Measurements from ENCODE around the gene PCDHGB5. TPM values are rescaled to one million over a fixed set of nuclear protein-coding genes. Genes with fewer than 3 reads are reported as not detected.
"Not testable (repeated sequence)": the region's sequence is repeated elsewhere in the genome, so short reads cannot be mapped to it uniquely, and the experiment has no call there.

PCDHGB5 gene
- total RNA-seq: not detected

- peaks cover 21% of the 10 kb centered on the region for H3K9me3 Mint-ChIP-seq
- DNase-seq: not testable (repeated sequence)
Measured at GRCh38 chr5:141397756-141398551, at the start of gene PCDHGB5. TSS of gene PCDHGB5 (plus strand) at chr5:141397947. CDS start at chr5:141398128, 181 bp downstream.

GRCh38 chr5:141349917-141350619, 47.7 kb upstream of the PCDHGB5 start, which contains the start of gene PCDHGB1:
TSS of gene PCDHGB1 (plus strand) at chr5:141350099. CDS start at chr5:141350261, 162 bp downstream.
- H3K4me1 Mint-ChIP-seq: no peaks in the 10 kb centered on the region
- H3K27me3 Mint-ChIP-seq: peaks cover 38% of the 10 kb centered on the region
- peaks cover 15% of the 10 kb centered on the region for H3K9me3 Mint-ChIP-seq
- POLR2A ChIA-PET: no interaction called here
- no peak within 1 kb of the TSS for H3K27ac Mint-ChIP-seq
- H3K36me3 Mint-ChIP-seq: peaks cover 2% of the 10 kb centered on the region
- DNase-seq (no peak), ATAC-seq (ENCODE audit: low read depth) (peak; percentile 66)
- H3K4me3 Mint-ChIP-seq: peak within 1 kb of the TSS; percentile 54

More at GRCh38 chr5:141397756-141398551, at the start of gene PCDHGB5:
- ATAC-seq (ENCODE audit: low read depth): peak; percentile 63
- POLR2A ChIA-PET, H3K4me1 Mint-ChIP-seq, H3K36me3 Mint-ChIP-seq, H3K27ac Mint-ChIP-seq: not testable (repeated sequence)
- Mint-ChIP-seq H3K27me3 (peaks cover 52% of the 10 kb centered on the region), H3K4me3 (peak within 1 kb of the TSS; percentile 37)

GRCh38 chr5:141351591-141351990, 46.2 kb upstream of the PCDHGB5 start:
- Mint-ChIP-seq H3K9me3 (peaks cover 16% of the 10 kb centered on the region), H3K4me3 (no peak overlapping the region), H3K27me3 (peaks cover 43% of the 10 kb centered on the region), H3K27ac (no peak overlapping the region), H3K36me3 (peaks cover 2% of the 10 kb centered on the region), H3K4me1 (no peaks in the 10 kb centered on the region)
- POLR2A ChIA-PET: no interaction called here
- DNase-seq (no peak), ATAC-seq (ENCODE audit: low read depth) (no peak)

GRCh38 chr5:141354900-141355469, 42.8 kb upstream of the PCDHGB5 start, which contains the start of gene PCDHGA4:
TSS of gene PCDHGA4 (plus strand) at chr5:141355021. CDS start at chr5:141355108, 87 bp downstream.
- Mint-ChIP-seq H3K9me3 (peaks cover 13% of the 10 kb centered on the region), H3K27me3 (peaks cover 42% of the 10 kb centered on the region), H3K4me1 (peaks cover 1% of the 10 kb centered on the region), H3K4me3 (no peak within 1 kb of the TSS), H3K27ac (no peak within 1 kb of the TSS), H3K36me3 (peaks cover 2% of the 10 kb centered on the region)
- ATAC-seq (ENCODE audit: low read depth) (no peak), DNase-seq (no peak)
- POLR2A ChIA-PET: no interaction called here

GRCh38 chr5:141355641-141356040, 42.1 kb upstream of the PCDHGB5 start:
- H3K4me3 Mint-ChIP-seq: no peak overlapping the region
- H3K36me3 Mint-ChIP-seq: peaks cover 2% of the 10 kb centered on the region
- H3K27ac Mint-ChIP-seq: no peak overlapping the region
- H3K4me1 Mint-ChIP-seq: peaks cover 1% of the 10 kb centered on the region
- peaks cover 44% of the 10 kb centered on the region for H3K27me3 Mint-ChIP-seq
- no peak for DNase-seq
- H3K9me3 Mint-ChIP-seq: peaks cover 14% of the 10 kb centered on the region
- no peak for ATAC-seq (ENCODE audit: low read depth)
- POLR2A ChIA-PET: no interaction called here

GRCh38 chr5:141356133-141356532, 41.6 kb upstream of the PCDHGB5 start:
- H3K36me3 Mint-ChIP-seq: peaks cover 4% of the 10 kb centered on the region
- H3K27ac Mint-ChIP-seq: no peak overlapping the region
- no peak overlapping the region for H3K4me3 Mint-ChIP-seq
- peaks cover 49% of the 10 kb centered on the region for H3K27me3 Mint-ChIP-seq
- peaks cover 19% of the 10 kb centered on the region for H3K9me3 Mint-ChIP-seq
- POLR2A ChIA-PET: no interaction called here
- DNase-seq: no peak
- no peak for ATAC-seq (ENCODE audit: low read depth)
- peaks cover 1% of the 10 kb centered on the region for H3K4me1 Mint-ChIP-seq

- POLR2A ChIA-PET: no interaction called here
- DNase-seq (no peak), ATAC-seq (ENCODE audit: low read depth) (no peak)
- no peak overlapping the region for H3K27ac Mint-ChIP-seq
- peaks cover 22% of the 10 kb centered on the region for H3K9me3 Mint-ChIP-seq
- H3K4me3 Mint-ChIP-seq: no peak overlapping the region
- peaks cover 7% of the 10 kb centered on the region for H3K36me3 Mint-ChIP-seq
- peaks cover 1% of the 10 kb centered on the region for H3K4me1 Mint-ChIP-seq
- H3K27me3 Mint-ChIP-seq: peaks cover 53% of the 10 kb centered on the region
Measured at GRCh38 chr5:141356950-141357349, 40.8 kb upstream of the PCDHGB5 start.

- POLR2A ChIA-PET: no interaction called here
- Mint-ChIP-seq H3K9me3 (peaks cover 28% of the 10 kb centered on the region), H3K36me3 (peaks cover 11% of the 10 kb centered on the region), H3K4me3 (peak within 1 kb of the TSS; percentile 83), H3K27ac (peak within 1 kb of the TSS; percentile 51), H3K4me1 (peaks cover 1% of the 10 kb centered on the region), H3K27me3 (peaks cover 59% of the 10 kb centered on the region)
- ATAC-seq (ENCODE audit: low read depth) (no peak), DNase-seq (no peak)
Measured at GRCh38 chr5:141359790-141360426, 37.8 kb upstream of the PCDHGB5 start, which contains the start of gene PCDHGB2. TSS of gene PCDHGB2 (plus strand) at chr5:141359994. CDS start at chr5:141360136, 142 bp downstream.

GRCh38 chr5:141360685-141361084, 37.1 kb upstream of the PCDHGB5 start:
- no peak overlapping the region for H3K4me3 Mint-ChIP-seq
- peaks cover 64% of the 10 kb centered on the region for H3K27me3 Mint-ChIP-seq
- peaks cover 34% of the 10 kb centered on the region for H3K9me3 Mint-ChIP-seq
- ATAC-seq (ENCODE audit: low read depth): no peak
- POLR2A ChIA-PET: no interaction called here
- no peak for DNase-seq
- H3K27ac Mint-ChIP-seq: no peak overlapping the region
- H3K4me1 Mint-ChIP-seq: peaks cover 1% of the 10 kb centered on the region
- H3K36me3 Mint-ChIP-seq: peaks cover 16% of the 10 kb centered on the region

GRCh38 chr5:141362719-141363118, 35.0 kb upstream of the PCDHGB5 start:
- H3K27ac Mint-ChIP-seq: no peak overlapping the region
- peaks cover 18% of the 10 kb centered on the region for H3K36me3 Mint-ChIP-seq
- no peak overlapping the region for H3K4me3 Mint-ChIP-seq
- H3K9me3 Mint-ChIP-seq: peaks cover 28% of the 10 kb centered on the region
- DNase-seq (no peak), ATAC-seq (ENCODE audit: low read depth) (no peak)
- peaks cover 65% of the 10 kb centered on the region for H3K27me3 Mint-ChIP-seq
- POLR2A ChIA-PET: no interaction called here
- peaks cover 1% of the 10 kb centered on the region for H3K4me1 Mint-ChIP-seq

GRCh38 chr5:141363952-141364660, 33.6 kb upstream of the PCDHGB5 start, which contains the start of gene PCDHGA5:
TSS of gene PCDHGA5 (plus strand) at chr5:141364162. CDS start at chr5:141364331, 169 bp downstream.
- Mint-ChIP-seq H3K4me3 (no peak within 1 kb of the TSS), H3K36me3 (peaks cover 18% of the 10 kb centered on the region), H3K4me1 (peaks cover 1% of the 10 kb centered on the region), H3K9me3 (peaks cover 28% of the 10 kb centered on the region), H3K27ac (peak within 1 kb of the TSS; percentile 34), H3K27me3 (peaks cover 63% of the 10 kb centered on the region)
- ATAC-seq (ENCODE audit: low read depth): no peak
- DNase-seq: no peak
- POLR2A ChIA-PET: no interaction called here

- POLR2A ChIA-PET: no interaction called here
- Mint-ChIP-seq H3K4me1 (peaks cover 4% of the 10 kb centered on the region), H3K4me3 (no peak overlapping the region), H3K9me3 (peaks cover 22% of the 10 kb centered on the region), H3K36me3 (peaks cover 15% of the 10 kb centered on the region), H3K27ac (no peak overlapping the region), H3K27me3 (peaks cover 64% of the 10 kb centered on the region)
- ATAC-seq (ENCODE audit: low read depth) (no peak), DNase-seq (no peak)
Measured at GRCh38 chr5:141366016-141366896, 31.5 kb upstream of the PCDHGB5 start.
